Muscle layer of colon (tissue), 2 donors: ENCODE measurements around the gene CFAP97.

Source experiments
- H3K27ac ChIP-seq: one replicate; pipeline ENCODE4 v1.7.0; 2013; ENCODE audit warnings: low read depth, mild to moderate bottlenecking, low read length, moderate library complexity
- H3K27me3 ChIP-seq, 2 donors: one replicate each; pipeline ENCODE4 v1.7.0; 2013; ENCODE audit warnings: low read length in 2 of 2, mild to moderate bottlenecking in 2 of 2; ENCODE audit not compliant: insufficient read depth in 2 of 2, control insufficient read depth in 1 of 2
- H3K36me3 ChIP-seq: one replicate; pipeline ENCODE4 v1.7.0; 2013; ENCODE audit warnings: mild to moderate bottlenecking, low read length; ENCODE audit not compliant: insufficient read depth
- H3K4me1 ChIP-seq: one replicate; pipeline ENCODE4 v1.7.0; 2013; ENCODE audit warnings: mild to moderate bottlenecking, low read length; ENCODE audit not compliant: insufficient read depth
- H3K4me3 ChIP-seq, 2 donors: one replicate each; pipeline ENCODE4 v1.7.0; 2013; ENCODE audit warnings: low read length in 2 of 2, low read depth in 1 of 2, mild to moderate bottlenecking in 1 of 2, moderate library complexity in 1 of 2
- H3K9ac ChIP-seq: one replicate; pipeline ENCODE4 v1.7.0; 2013; ENCODE audit warnings: low read length
- H3K9me3 ChIP-seq: one replicate; pipeline ENCODE4 v1.7.0; 2013; ENCODE audit warnings: mild to moderate bottlenecking, low read length
- donor health status: abdominal sarcoma.
- donor health status: Adenocarcinoma of cecum.

CFAP97 gene

GRCh38 chr4:185113340-185113739 lies 90.5 kb downstream of the CFAP97 start:
- no peak overlapping the region for H3K4me3 ChIP-seq
- H3K4me1 ChIP-seq: peaks cover 15% of the 10 kb centered on the region
- no peak overlapping the region for H3K27ac ChIP-seq

GRCh38 chr4:185112104-185112503 lies 91.7 kb downstream of the CFAP97 start:
- Histone ChIP-seq H3K9ac (no peak overlapping the region), H3K4me3 (no peak overlapping the region), H3K27me3 (no peaks in the 10 kb centered on the region), H3K36me3 (no peaks in the 10 kb centered on the region), H3K4me1 (peaks cover 15% of the 10 kb centered on the region), H3K9me3 (no peaks in the 10 kb centered on the region), H3K27ac (no peak overlapping the region)

More at GRCh38 chr4:185113340-185113739, 90.5 kb downstream of the CFAP97 start:
- H3K9me3 ChIP-seq: no peaks in the 10 kb centered on the region
- no peaks in the 10 kb centered on the region for H3K27me3 ChIP-seq
- no peaks in the 10 kb centered on the region for H3K36me3 ChIP-seq
- no peak overlapping the region for H3K9ac ChIP-seq

GRCh38 chr4:185110375-185110823 lies 93.4 kb downstream of the CFAP97 start:
- Histone ChIP-seq H3K9ac (no peak overlapping the region), H3K27ac (no peak overlapping the region), H3K4me3 (no peak overlapping the region), H3K36me3 (no peaks in the 10 kb centered on the region), H3K27me3 (no peaks in the 10 kb centered on the region), H3K9me3 (no peaks in the 10 kb centered on the region), H3K4me1 (peaks cover 15% of the 10 kb centered on the region)

- no peak overlapping the region for H3K9ac ChIP-seq
- H3K4me1 ChIP-seq: peaks cover 15% of the 10 kb centered on the region
- no peaks in the 10 kb centered on the region for H3K36me3 ChIP-seq
- no peaks in the 10 kb centered on the region for H3K9me3 ChIP-seq
- no peak overlapping the region for H3K27ac ChIP-seq
- no peaks in the 10 kb centered on the region for H3K27me3 ChIP-seq
- H3K4me3 ChIP-seq: no peak overlapping the region
Measured at GRCh38 chr4:185109736-185110135, 94.1 kb downstream of the CFAP97 start.
